WTC11 (cell line): ENCODE measurements around the gene UNC93A. TPM values are rescaled to one million over a fixed set of nuclear protein-coding genes. Genes with fewer than 3 reads are reported as not detected.
A peak's percentile ranks its signal among the peaks of the same experiment; 100 is the strongest.

Experiments used
- ATAC-seq: fragments of 200-7000 bp; cut with Tn5 transposase; 2 replicates; pipeline ENCODE4 v1.10.0; 2021; ENCODE audit warnings: mild to moderate bottlenecking, moderate library complexity
- CTCF ChIA-PET: fragments of 300-600 bp; sonication (Branson Sonifier 250); formaldehyde crosslinking; loops from one replicate; lab custom pipeline; 2021; ENCODE audit warnings: antibody characterized with exemption; lab: Charles Lee
- POLR2A ChIA-PET: fragments of 350-600 bp; sonication (Branson Sonifier 250); formaldehyde crosslinking; loops from one replicate; lab custom pipeline; 2021; ENCODE audit warnings: antibody characterized with exemption; lab: Charles Lee
- DNase-seq: peaks from one replicate; pipeline ENCODE4 v3.0.0; 2021; ENCODE audit warnings: low spot score
- H3K27ac Mint-ChIP-seq: 2 replicates; pipeline ENCODE4 v1.8.0; 2021; ENCODE audit warnings: mixed read lengths
- H3K27me3 Mint-ChIP-seq: 2 replicates; pipeline ENCODE4 v1.8.0; 2021; ENCODE audit warnings: low read depth, mild to moderate bottlenecking, moderate library complexity, mixed read lengths
- H3K36me3 Mint-ChIP-seq: 2 replicates; pipeline ENCODE4 v1.8.0; 2021; ENCODE audit warnings: mixed read lengths
- H3K4me1 Mint-ChIP-seq: 2 replicates; pipeline ENCODE4 v1.8.0; 2022; ENCODE audit warnings: mixed read lengths
- H3K4me3 Mint-ChIP-seq: 2 replicates; pipeline ENCODE4 v1.8.0; 2021; ENCODE audit warnings: mild to moderate bottlenecking, moderate library complexity, mixed read lengths
- H3K9me3 Mint-ChIP-seq: 2 replicates; pipeline ENCODE4 v1.8.0; 2021; ENCODE audit warnings: mixed read lengths
- ARID4B ChIP-seq: sonication (generic); formaldehyde crosslinking; IDR thresholded peaks from 2 replicates; pipeline ENCODE4 v1.8.0; 2023; ENCODE audit warnings: missing genetic modification reagents, mild to moderate bottlenecking, borderline replicate concordance
- ATF2 ChIP-seq: sonication (generic); formaldehyde crosslinking; IDR thresholded peaks from 2 replicates; pipeline ENCODE4 v1.8.1; 2022; ENCODE audit warnings: low read depth, missing genetic modification reagents, borderline replicate concordance
- ATF6 ChIP-seq: sonication (generic); formaldehyde crosslinking; IDR thresholded peaks from 2 replicates; pipeline ENCODE4 v1.8.1; 2023; ENCODE audit warnings: mild to moderate bottlenecking, missing genetic modification reagents
- CREM ChIP-seq: sonication (generic); formaldehyde crosslinking; IDR thresholded peaks from 2 replicates; pipeline ENCODE4 v1.8.1; 2022; ENCODE audit warnings: mild to moderate bottlenecking, missing genetic modification reagents, moderate library complexity
- JAZF1 ChIP-seq: fragments of 250-450 bp; sonication (Bioruptor Pico); IDR thresholded peaks from 2 replicates; pipeline ENCODE4 v1.9.0; 2021; ENCODE audit warnings: moderate library complexity, mild to moderate bottlenecking, inconsistent platforms
- NFE2L1 ChIP-seq: sonication (generic); formaldehyde crosslinking; IDR thresholded peaks from 2 replicates; pipeline ENCODE4 v1.8.1; 2023; ENCODE audit warnings: missing genetic modification reagents
- OVOL2 ChIP-seq: fragments of 250-450 bp; sonication (Bioruptor Pico); IDR thresholded peaks from 2 replicates; pipeline ENCODE4 v1.9.0; 2021; ENCODE audit warnings: mild to moderate bottlenecking, borderline replicate concordance
- PRDM15 ChIP-seq: sonication (generic); formaldehyde crosslinking; IDR thresholded peaks from 2 replicates; pipeline ENCODE4 v1.8.0; 2022; ENCODE audit warnings: missing genetic modification reagents
- USF2 ChIP-seq: sonication (generic); formaldehyde crosslinking; IDR thresholded peaks from 2 replicates; pipeline ENCODE4 v1.8.1; 2023; ENCODE audit warnings: mild to moderate bottlenecking, missing genetic modification reagents, moderate library complexity
- ZMAT4 ChIP-seq: fragments of 250-450 bp; sonication (Bioruptor Pico); IDR thresholded peaks from 2 replicates; pipeline ENCODE4 v1.9.0; 2021; ENCODE audit warnings: mild to moderate bottlenecking
- ZNF138 ChIP-seq: sonication (generic); formaldehyde crosslinking; conservative IDR thresholded peaks from 2 replicates; pipeline ENCODE4 v1.8.1; 2022; ENCODE audit warnings: mild to moderate bottlenecking, moderate library complexity, missing genetic modification reagents
- ZNF232 ChIP-seq: sonication (generic); formaldehyde crosslinking; IDR thresholded peaks from 2 replicates; pipeline ENCODE4 v1.8.0; 2022; ENCODE audit warnings: mild to moderate bottlenecking, missing genetic modification reagents
- total RNA-seq: library from RNA; stranded (reverse); gene quantifications from 3 replicates; pipeline ENCODE4 v1.2.3, GENCODE V29; 2021

UNC93A gene
- total RNA-seq, 1 experiment from 2014 or later: 0.70 TPM

GRCh38 chr6:167314180-167314821 lies 23.2 kb downstream of the UNC93A start (continued):
- no peak for TF ChIP-seq PRDM15
- no peak for TF ChIP-seq JAZF1 (CRISPR knock-in tag)
- no peak for TF ChIP-seq ATF2 (CRISPR knock-in tag)
- TF ChIP-seq ZMAT4: no peak
- TF ChIP-seq CREM (CRISPR knock-in tag): no peak
- TF ChIP-seq NFE2L1: no peak
- TF ChIP-seq USF2 (CRISPR knock-in tag): no peak
- no peak for TF ChIP-seq OVOL2
- TF ChIP-seq ATF6 (CRISPR knock-in tag): no peak
- no peak for TF ChIP-seq ARID4B (CRISPR knock-in tag)
- TF ChIP-seq ZNF138 (CRISPR knock-in tag): no peak
- no peak for TF ChIP-seq ZNF232

- H3K4me1 Mint-ChIP-seq: peaks cover 39% of the 10 kb centered on the region
- ATAC-seq (peak; percentile 18), DNase-seq (no peak)
- H3K27me3 Mint-ChIP-seq: peaks cover 10% of the 10 kb centered on the region; the same call in 1 of the 2 replicates
- H3K4me3 Mint-ChIP-seq: no peak overlapping the region; the same call in 1 of the 2 replicates
- no peak for TF ChIP-seq ARID4B (CRISPR knock-in tag)
- 0 out of 2 replicates have a peak, but pooled peaks have one; percentile 41 for TF ChIP-seq PRDM15
- POLR2A ChIA-PET: no interaction called here
- H3K9me3 Mint-ChIP-seq: no peaks in the 10 kb centered on the region
- CTCF ChIA-PET: no interaction called here
- H3K36me3 Mint-ChIP-seq: no peaks in the 10 kb centered on the region
- no peak overlapping the region; the same call in 1 of the 2 replicates for H3K27ac Mint-ChIP-seq
These were observed 26.1 kb downstream of the UNC93A start for GRCh38 chr6:167317172-167317571.
